ENCODE results near the gene NR4A1. TPM values are rescaled to one million over a fixed set of nuclear protein-coding genes. Genes with fewer than 3 reads are reported as not detected.

The NR4A1 gene
- total RNA-seq: 10 to 100 TPM; 51.1 to 52.0 TPM

GRCh38 chr12:52050758-52051541 lies at the start of gene NR4A1:
NR4A1 (plus strand) TSS chr12:52051442; CDS start chr12:52054329, 2,887 bp downstream.
- TF ChIP-seq, protein P1, sequence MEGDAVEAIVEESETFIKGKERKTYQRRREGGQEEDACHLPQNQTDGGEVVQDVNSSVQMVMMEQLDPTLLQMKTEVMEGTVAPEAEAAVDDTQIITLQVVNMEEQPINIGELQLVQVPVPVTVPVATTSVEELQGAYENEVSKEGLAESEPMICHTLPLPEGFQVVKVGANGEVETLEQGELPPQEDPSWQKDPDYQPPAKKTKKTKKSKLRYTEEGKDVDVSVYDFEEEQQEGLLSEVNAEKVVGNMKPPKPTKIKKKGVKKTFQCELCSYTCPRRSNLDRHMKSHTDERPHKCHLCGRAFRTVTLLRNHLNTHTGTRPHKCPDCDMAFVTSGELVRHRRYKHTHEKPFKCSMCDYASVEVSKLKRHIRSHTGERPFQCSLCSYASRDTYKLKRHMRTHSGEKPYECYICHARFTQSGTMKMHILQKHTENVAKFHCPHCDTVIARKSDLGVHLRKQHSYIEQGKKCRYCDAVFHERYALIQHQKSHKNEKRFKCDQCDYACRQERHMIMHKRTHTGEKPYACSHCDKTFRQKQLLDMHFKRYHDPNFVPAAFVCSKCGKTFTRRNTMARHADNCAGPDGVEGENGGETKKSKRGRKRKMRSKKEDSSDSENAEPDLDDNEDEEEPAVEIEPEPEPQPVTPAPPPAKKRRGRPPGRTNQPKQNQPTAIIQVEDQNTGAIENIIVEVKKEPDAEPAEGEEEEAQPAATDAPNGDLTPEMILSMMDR (IDR thresholded peaks at IDR 0.05): no peak
- peaks cover 11% of the 10 kb centered on the region for H3K4me1 ChIP-seq
- intact Hi-C loops (cut with DNase I): loop anchor here (2.0 kb wide), 1 partner anchor 18 kb away; no protein-coding TSS in a partner anchor

DNA sequence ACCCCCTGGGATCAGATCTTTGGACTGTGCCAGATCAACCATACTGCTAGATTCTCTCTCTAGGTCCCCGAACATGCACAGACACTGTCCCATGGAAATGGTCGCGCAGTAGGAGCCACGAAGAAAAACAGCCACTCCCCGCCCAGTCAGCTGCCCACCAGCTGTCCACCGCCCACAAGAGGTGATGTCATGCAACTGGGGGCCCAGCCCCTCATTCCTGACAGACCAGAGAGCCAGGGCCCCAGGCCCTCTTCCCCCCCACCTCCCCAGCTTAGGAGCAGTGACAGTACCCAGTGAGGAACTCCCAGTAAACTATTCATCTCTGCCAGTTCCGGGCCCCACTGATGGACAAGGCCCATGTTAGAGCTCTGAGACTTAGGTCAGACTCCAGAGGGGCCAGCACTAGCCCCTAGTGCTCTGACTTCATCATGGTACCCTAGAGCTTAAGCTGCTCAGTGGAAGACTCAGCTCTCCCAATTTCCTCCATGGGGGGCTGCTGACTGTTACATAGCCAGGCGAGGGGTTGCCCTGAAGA lies 48.2 kb upstream of the NR4A1 start:
- H3K9me3 ChIP-seq: no peaks in the 10 kb centered on the region
- no peak overlapping the region for H3K27ac ChIP-seq
- H3K4me1 ChIP-seq: no peaks in the 10 kb centered on the region
- no peak overlapping the region for H3K9ac ChIP-seq (ENCODE audit: low read depth in 2 of 2, low read length in 2 of 2)
- no peaks in the 10 kb centered on the region for H3K36me3 ChIP-seq
- no peak for DNase-seq
- peaks cover 17% of the 10 kb centered on the region for H3K27me3 ChIP-seq
- H3K4me3 ChIP-seq: no peak overlapping the region
- TF ChIP-seq, protein P1 (IDR thresholded peaks at IDR 0.05): no peak
- intact Hi-C loops (cut with DNase I): no loop called here

More at GRCh38 chr12:52050758-52051541, at the start of gene NR4A1:
- DNase-seq: peak; percentile 99
- Histone ChIP-seq H3K9me3 (no peaks in the 10 kb centered on the region), H3K9ac (ENCODE audit: low read depth in 2 of 2, low read length in 2 of 2) (peak within 1 kb of the TSS; percentile 83 to 97), H3K4me3 (peak within 1 kb of the TSS; percentile 40), H3K36me3 (no peaks in the 10 kb centered on the region), H3K27ac (peak within 1 kb of the TSS; percentile 95), H3K27me3 (no peaks in the 10 kb centered on the region)

GRCh38 chr12:52003591-52003990 lies 47.7 kb upstream of the NR4A1 start:
- no peak for DNase-seq
- Histone ChIP-seq H3K4me1 (no peaks in the 10 kb centered on the region), H3K9me3 (no peaks in the 10 kb centered on the region), H3K27ac (no peak overlapping the region), H3K27me3 (peaks cover 17% of the 10 kb centered on the region), H3K36me3 (no peaks in the 10 kb centered on the region), H3K4me3 (no peak overlapping the region), H3K9ac (ENCODE audit: low read depth in 2 of 2, low read length in 2 of 2) (no peak overlapping the region)
- TF ChIP-seq, protein P1 (IDR thresholded peaks at IDR 0.05): no peak
- intact Hi-C loops (cut with DNase I): no loop called here

- Histone ChIP-seq H3K27me3 (peaks cover 17% of the 10 kb centered on the region), H3K4me3 (no peak overlapping the region), H3K9me3 (no peaks in the 10 kb centered on the region), H3K4me1 (no peaks in the 10 kb centered on the region), H3K9ac (ENCODE audit: low read depth in 2 of 2, low read length in 2 of 2) (no peak overlapping the region), H3K27ac (no peak overlapping the region), H3K36me3 (no peaks in the 10 kb centered on the region)
- DNase-seq: peak; percentile 74
- TF ChIP-seq, protein P1 (IDR thresholded peaks at IDR 0.05): peak; percentile 52
- intact Hi-C loops (cut with DNase I): no loop called here
Observed at GRCh38 chr12:52004042-52004648, 47.1 kb upstream of the NR4A1 start.

DNA sequence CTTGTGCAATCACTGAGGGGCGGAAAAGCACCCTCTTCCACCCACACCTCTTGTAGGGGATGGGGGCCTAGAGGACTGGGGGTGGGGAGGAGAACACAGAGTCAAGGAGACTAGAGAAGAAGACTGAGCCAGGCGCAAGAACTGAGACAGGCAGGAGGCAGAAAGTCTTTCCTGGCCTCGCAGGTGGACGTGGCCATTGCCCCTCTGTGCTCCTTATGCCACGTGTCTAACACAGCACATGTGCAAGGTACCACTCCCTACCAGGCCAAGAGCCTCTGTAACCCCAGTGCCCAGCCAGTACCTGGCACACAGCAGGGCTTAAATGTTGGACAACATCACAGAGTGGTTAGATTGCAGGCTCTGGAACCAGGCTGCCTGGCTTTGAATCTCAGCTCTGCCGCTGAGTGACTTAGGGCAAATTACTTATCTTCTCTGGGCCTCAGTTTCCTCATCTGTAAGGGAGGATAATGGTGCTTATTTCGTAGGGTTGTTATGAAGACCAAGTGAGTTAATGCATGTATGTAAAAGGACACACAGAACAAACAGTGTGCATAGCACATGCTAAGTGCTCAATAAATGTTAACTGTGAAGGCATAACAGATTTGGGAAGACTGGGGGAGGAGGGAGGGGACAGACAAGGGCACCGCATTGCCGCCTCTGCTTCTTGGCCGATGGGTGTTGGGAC lies 45.9 kb upstream of the NR4A1 start:
- DNase-seq: no peak
- intact Hi-C loops (cut with DNase I): no loop called here
- H3K9ac ChIP-seq (ENCODE audit: low read depth in 2 of 2, low read length in 2 of 2): no peak overlapping the region
- TF ChIP-seq, protein P1 (IDR thresholded peaks at IDR 0.05): no peak
- H3K4me3 ChIP-seq: no peak overlapping the region
- no peaks in the 10 kb centered on the region for H3K4me1 ChIP-seq
- no peaks in the 10 kb centered on the region for H3K36me3 ChIP-seq
- H3K27me3 ChIP-seq: peaks cover 17% of the 10 kb centered on the region
- H3K27ac ChIP-seq: no peak overlapping the region
- no peaks in the 10 kb centered on the region for H3K9me3 ChIP-seq

Measured in colonic mucosa (tissue), 4 donors.